ENCODE data around the gene TFF3. TPM values are rescaled to one million over a fixed set of nuclear protein-coding genes. Genes with fewer than 3 reads are reported as not detected.

The TFF3 gene
- total and polyA plus RNA-seq, 2 of the 4 experiments (the other 2 are of a cell fraction): not detected

DNA sequence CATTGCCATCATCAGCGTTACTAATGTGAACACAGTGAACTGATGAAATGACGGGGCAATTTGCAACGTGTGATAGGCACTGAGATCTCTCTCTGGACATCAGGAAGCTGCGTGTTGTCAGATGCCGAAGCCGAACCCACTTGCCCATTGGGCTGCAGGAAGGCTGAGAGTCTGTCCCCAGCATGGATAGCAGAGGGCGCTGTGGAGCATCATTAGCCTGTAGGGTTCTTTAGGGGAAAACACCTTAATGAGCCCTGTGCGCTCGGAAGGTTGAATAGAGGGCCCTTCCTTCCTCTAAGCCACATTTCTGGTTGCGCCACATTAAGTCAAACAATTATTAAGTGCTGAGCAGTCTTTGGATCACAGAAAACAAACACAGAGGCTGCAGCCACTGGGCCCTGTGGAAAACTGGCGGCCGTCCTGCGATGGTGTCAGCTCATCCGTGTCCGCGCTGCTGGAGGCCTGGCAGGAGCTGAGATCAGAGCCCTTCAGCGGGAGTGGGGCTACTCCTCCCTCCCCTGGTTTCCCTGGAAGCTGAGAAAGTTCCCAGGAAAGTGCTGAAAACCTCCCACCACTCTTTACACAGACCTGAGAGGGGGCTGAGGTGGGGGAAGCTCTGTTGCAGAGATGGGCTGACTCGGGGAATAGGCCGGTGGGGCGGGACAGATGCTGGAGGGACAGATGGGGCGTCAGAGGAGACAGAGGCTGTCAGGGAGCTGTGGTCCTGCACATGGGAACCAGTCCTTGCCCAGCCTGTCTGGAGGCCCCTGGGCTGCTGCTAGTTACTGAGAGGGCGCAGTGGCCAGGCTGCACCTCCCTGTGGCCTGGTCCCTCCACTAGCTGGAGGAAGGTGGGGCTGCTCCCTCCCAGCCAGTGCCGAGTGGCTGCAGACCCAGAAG, 22.9 kb upstream of the TFF3 start:
- Histone ChIP-seq H2BK5ac (ENCODE audit: low read depth, low read length, poor library complexity, severe bottlenecking) (no peak overlapping the region), H3K56ac (ENCODE audit: extremely low read depth, insufficient read depth, low read length) (no peak overlapping the region), H3K9me1 (ENCODE audit: insufficient read depth, low read length) (no peaks in the 10 kb centered on the region; the same call in 1 of the 2 replicates), H3K4ac (ENCODE audit: low read depth, low read length) (no peak overlapping the region), H3K4me2 (ENCODE audit: low read depth, low read length) (no peak overlapping the region; the same call in 1 of the 2 replicates), H3K4me3 (ENCODE audit: insufficient read depth, low read depth, low read length) (no peak overlapping the region), H3K27me3 (ENCODE audit: control insufficient read depth, insufficient read depth, low read length) (peaks cover 14% of the 10 kb centered on the region), H3K18ac (ENCODE audit: low read depth, low read length) (no peak overlapping the region), H3K27ac (ENCODE audit: insufficient read depth, low read length) (no peak overlapping the region), H2BK15ac (ENCODE audit: low read depth, low read length) (no peak overlapping the region), H2AFZ (replicated peaks; ENCODE audit: low read length, poor library complexity) (peak overlapping the region; percentile 32), H4K5ac (ENCODE audit: low read depth, low read length) (no peak overlapping the region), H2BK120ac (ENCODE audit: low read depth, low read length) (no peak overlapping the region), H3K36me3 (ENCODE audit: control insufficient read depth, insufficient read depth, low read length) (no peaks in the 10 kb centered on the region), H2BK20ac (ENCODE audit: low read depth, low read length) (no peak overlapping the region), H3K4me1 (ENCODE audit: control insufficient read depth, insufficient read depth, low read length) (no peaks in the 10 kb centered on the region; the same call in 1 of the 2 replicates), H3K23ac (ENCODE audit: low read depth, low read length) (no peak overlapping the region), H4K91ac (ENCODE audit: insufficient read depth, low read depth, low read length) (no peak overlapping the region), H3K9me3 (ENCODE audit: control insufficient read depth, insufficient read depth, low read length) (no peaks in the 10 kb centered on the region), H3K9ac (ENCODE audit: low read depth, low read length) (no peak overlapping the region), H3K14ac (replicated peaks; ENCODE audit: low read depth, low read length) (no peak overlapping the region), H4K8ac (ENCODE audit: low read depth in 2 of 2, low read length in 2 of 2) (no peak overlapping the region), H2AK9ac (replicated peaks; ENCODE audit: low read depth, low read length, poor library complexity) (peak overlapping the region; percentile 8), H2AK5ac (ENCODE audit: low read depth, low read length) (no peak overlapping the region), H3K79me1 (ENCODE audit: low read depth in 1 of 2, low read length in 2 of 2) (no peaks in the 10 kb centered on the region), H4K20me1 (ENCODE audit: insufficient read depth, low read length) (no peaks in the 10 kb centered on the region)
- DNase-seq (peak; percentile 35), ATAC-seq (ENCODE audit: low read depth) (peak; percentile 84)
- WGBS, 2 experiments (ENCODE audit: extremely low coverage in 2 of 2, insufficient read length in 1 of 2): 34% methylated on average over 6 of the region's 23 CpGs; no CpG with 5 or more reads in 1 of the 2 experiments
- intact Hi-C loops (cut with micrococcal nuclease) (loop anchor here (1.0 kb wide), 1 partner anchor 193 kb away; no protein-coding TSS in a partner anchor), in situ Hi-C loops (cut with MboI; ENCODE audit: low sequenced_read_pairs) (no loop called here), dilution Hi-C loops (cut with HindIII; ENCODE audit: low sequenced_read_pairs, unreplicated experiment) (no loop called here)
- no TSS peak for BruUV-seq (replicated peaks)
- ChIA-PET CTCF (no interaction called here), POLR2A (ENCODE audit: unreplicated experiment) (no interaction called here)
- TF ChIP-seq CTCF (conservative IDR thresholded peaks at IDR 0.05; ENCODE audit: low read depth, low read length) (peak; percentile 41), FOS (IDR thresholded peaks at IDR 0.05; ENCODE audit: low read depth, low read length) (no peak)
